BLaER1 treated with 17β-estradiol and CSF1 and Interleukin-3, amounts not matched to agents 10 nM and 100 nM (cell line): ENCODE data around the gene CAB39.

Experiments
- H3K27ac ChIP-seq, 11 experiments: shearing (Covaris generic); formaldehyde crosslinking; 2 replicates each; pipeline ENCODE4 v1.8.1; 2022
- H3K27me3 ChIP-seq, 11 experiments: shearing (Covaris generic); formaldehyde crosslinking; 2 replicates each; pipeline ENCODE4 v1.8.1; 2022
- H3K36me3 ChIP-seq, 11 experiments: shearing (Covaris generic); formaldehyde crosslinking; 2 replicates each; pipeline ENCODE4 v1.8.1; 2022
- H3K4me1 ChIP-seq, 10 experiments: shearing (Covaris generic); formaldehyde crosslinking; 2 replicates each; pipeline ENCODE4 v1.8.1; 2022
- H3K4me2 ChIP-seq, 11 experiments: shearing (Covaris generic); formaldehyde crosslinking; 2 replicates each; pipeline ENCODE4 v1.8.1; 2022
- H3K4me3 ChIP-seq, 10 experiments: shearing (Covaris generic); formaldehyde crosslinking; 2 replicates each; pipeline ENCODE4 v1.8.1; 2022
- H3K9ac ChIP-seq, 11 experiments: shearing (Covaris generic); formaldehyde crosslinking; 2 replicates each; pipeline ENCODE4 v1.8.1; 2022
- H3K9me3 ChIP-seq, 11 experiments: shearing (Covaris generic); formaldehyde crosslinking; replicated peaks in 1 of 11; 2 replicates each; pipeline ENCODE4 v1.8.1; 2022
- H4K20me1 ChIP-seq, 11 experiments: shearing (Covaris generic); formaldehyde crosslinking; 2 replicates each; pipeline ENCODE4 v1.8.1; 2022
- Cebpa-rat ChIP-seq, 11 experiments: shearing (Covaris generic); IDR thresholded peaks; 2 replicates each; pipeline ENCODE4 v1.8.1; 2022

CAB39 gene

GRCh38 chr2:230869914-230870543 lies 157.4 kb downstream of the CAB39 start:
- Histone ChIP-seq H4K20me1 (peaks cover 38 to 92% (median 86%) of the 10 kb centered on the region in 11 experiments; a peak in 20 of 22 replicates), H3K27me3 (no peaks in the 10 kb centered on the region), H3K36me3 (peaks cover 0 to 17% (median 5%) of the 10 kb centered on the region in 11 experiments; a peak in 11 of 22 replicates), H3K4me3 (peak overlapping the region in 9 of 10 experiments; percentile 18 to 47 (median 40); a peak in 15 of 20 replicates), H3K9me3 (no peaks in the 10 kb centered on the region), H3K9ac (peak overlapping the region; percentile 47 to 69 (median 60); a peak in 19 of 22 replicates), H3K4me1 (peaks cover 90 to 99% (median 95%) of the 10 kb centered on the region in 10 experiments), H3K4me2 (peak overlapping the region; percentile 83 to 99 (median 97)), H3K27ac (peak overlapping the region in 10 of 11 experiments; percentile 34 to 87 (median 64); a peak in 18 of 22 replicates)
- TF ChIP-seq Cebpa-rat (IDR thresholded peaks at IDR 0.05): no peak
